Trophoblast cell (in vitro differentiated cells and primary cell): ENCODE data around the gene EPHB2.

Experiments used
- DNase-seq, 2 donors: peaks; one replicate each; pipeline ENCODE4 v3.0.0-alpha.2; 2016
- H2AFZ ChIP-seq: 2 replicates; pipeline ENCODE4 v1.6.1; 2013; ENCODE audit warnings: low read length, moderate library complexity, mild to moderate bottlenecking; ENCODE audit not compliant: insufficient read depth, poor library complexity
- H2AK5ac ChIP-seq: 2 replicates; pipeline ENCODE4 v1.6.1; 2013; ENCODE audit warnings: mild to moderate bottlenecking, low read length
- H2BK120ac ChIP-seq: 2 replicates; pipeline ENCODE4 v1.6.1; 2013; ENCODE audit warnings: low read length, mild to moderate bottlenecking, moderate library complexity; ENCODE audit not compliant: insufficient read depth, poor library complexity
- H2BK12ac ChIP-seq: 2 replicates; pipeline ENCODE4 v1.6.1; 2013; ENCODE audit warnings: mild to moderate bottlenecking, low read length, moderate library complexity
- H2BK5ac ChIP-seq: 2 replicates; pipeline ENCODE4 v1.6.1; 2013; ENCODE audit warnings: low read length, low read depth, moderate library complexity, mild to moderate bottlenecking; ENCODE audit not compliant: poor library complexity
- H3K14ac ChIP-seq: 2 replicates; pipeline ENCODE4 v1.6.1; 2013; ENCODE audit warnings: mild to moderate bottlenecking, low read length
- H3K18ac ChIP-seq: 2 replicates; pipeline ENCODE4 v1.6.1; 2013; ENCODE audit warnings: mild to moderate bottlenecking, low read length
- H3K23ac ChIP-seq: 2 replicates; pipeline ENCODE4 v1.6.1; 2013; ENCODE audit warnings: low read length
- H3K27ac ChIP-seq: 2 replicates; pipeline ENCODE4 v1.5.1; 2013; ENCODE audit warnings: low read depth, mild to moderate bottlenecking, inconsistent platforms, low read length, moderate library complexity
- H3K27me3 ChIP-seq: 2 replicates; pipeline ENCODE4 v1.6.1; 2013; ENCODE audit warnings: inconsistent platforms, mild to moderate bottlenecking, low read length, moderate library complexity; ENCODE audit not compliant: insufficient read depth
- H3K36me3 ChIP-seq, 2 experiments: 1 replicate in 1 of 2; 2 replicates in 1 of 2; pipeline ENCODE4 v1.6.1; 2013; ENCODE audit warnings: low read length in 2 of 2, mild to moderate bottlenecking in 2 of 2, moderate library complexity in 1 of 2; ENCODE audit not compliant: insufficient read depth in 2 of 2, control insufficient read depth in 1 of 2
- H3K4ac ChIP-seq: 2 replicates; pipeline ENCODE4 v1.6.1; 2013; ENCODE audit warnings: low read depth, mild to moderate bottlenecking, low read length, moderate library complexity
- H3K4me1 ChIP-seq, 2 experiments: 1 replicate in 1 of 2; 2 replicates in 1 of 2; pipeline ENCODE4 v1.6.1; 2013; ENCODE audit warnings: low read length in 2 of 2, mild to moderate bottlenecking in 2 of 2, moderate library complexity in 1 of 2; ENCODE audit not compliant: insufficient read depth in 2 of 2, control insufficient read depth in 1 of 2
- H3K4me2 ChIP-seq: 2 replicates; pipeline ENCODE4 v1.6.1; 2013; ENCODE audit warnings: inconsistent platforms, mild to moderate bottlenecking, low read length, moderate library complexity
- H3K4me3 ChIP-seq: 2 replicates; pipeline ENCODE4 v1.5.1; 2013; ENCODE audit warnings: mild to moderate bottlenecking, low read depth, low read length, inconsistent platforms
- H3K79me1 ChIP-seq: one replicate; pipeline ENCODE4 v1.6.1; 2013; ENCODE audit warnings: low read length
- H3K79me2 ChIP-seq: 2 replicates; pipeline ENCODE4 v1.6.1; 2013; ENCODE audit warnings: low read length, mild to moderate bottlenecking; ENCODE audit not compliant: control insufficient read depth, insufficient read depth, poor library complexity
- H3K9ac ChIP-seq: 2 replicates; pipeline ENCODE4 v1.6.1; 2013; ENCODE audit warnings: mild to moderate bottlenecking, low read length
- H3K9me3 ChIP-seq: 2 replicates; pipeline ENCODE4 v1.6.1; 2013; ENCODE audit warnings: low read depth, mild to moderate bottlenecking, control low read depth, inconsistent platforms, low read length; ENCODE audit not compliant: insufficient read depth
- H4K12ac ChIP-seq: 2 replicates; pipeline ENCODE4 v1.6.1; 2013; ENCODE audit warnings: low read depth, mild to moderate bottlenecking, low read length, moderate library complexity
- H4K8ac ChIP-seq: 2 replicates; pipeline ENCODE4 v1.6.1; 2013; ENCODE audit warnings: low read depth, mild to moderate bottlenecking, low read length, moderate library complexity
- H4K91ac ChIP-seq: one replicate; pipeline ENCODE4 v1.6.1; 2013; ENCODE audit warnings: low read depth, mild to moderate bottlenecking, low read length, moderate library complexity
- WGBS: extraction: QIAGEN DNeasy Blood & Tissue Kit; methylation state at CpG from one replicate; pipeline ENCODE4 v1.1.7; 2013; ENCODE audit warnings: missing lambda C conversion rate; ENCODE audit not compliant: insufficient read length, insufficient coverage; ENCODE audit errors: extremely low coverage; 5-methylcytosine and 5-hydroxymethylcytosine counted together

EPHB2 gene

GRCh38 chr1:22689505-22689904, 21.1 kb upstream of the EPHB2 start:
- H3K9ac ChIP-seq = no peak overlapping the region
- no peak overlapping the region for H3K4me3 ChIP-seq
- no peaks in the 10 kb centered on the region for H3K79me1 ChIP-seq
- H4K91ac ChIP-seq = no peak overlapping the region
- H3K23ac ChIP-seq = no peak overlapping the region
- no peak overlapping the region for H3K4me2 ChIP-seq
- H3K4ac ChIP-seq = no peak overlapping the region
- no peak overlapping the region for H2BK120ac ChIP-seq
- H3K36me3 ChIP-seq = no peaks in the 10 kb centered on the region
- H2BK5ac ChIP-seq = no peak overlapping the region
- no peak overlapping the region for H2AFZ ChIP-seq
- no peak overlapping the region for H3K14ac ChIP-seq
- no peak overlapping the region for H2AK5ac ChIP-seq
- no peak overlapping the region for H4K8ac ChIP-seq
- H3K27me3 ChIP-seq = no peaks in the 10 kb centered on the region
- no peaks in the 10 kb centered on the region for H3K9me3 ChIP-seq
- H4K12ac ChIP-seq = no peak overlapping the region
- no peaks in the 10 kb centered on the region for H3K79me2 ChIP-seq
- no peaks in the 10 kb centered on the region for H3K4me1 ChIP-seq
- H3K27ac ChIP-seq = no peak overlapping the region
- H3K18ac ChIP-seq = no peak overlapping the region
- H2BK12ac ChIP-seq = no peak overlapping the region
- WGBS = no CpG with 5 or more reads among the region's 11 CpGs
- DNase-seq = peak; percentile 89 to 92

- H3K79me2 ChIP-seq = no peaks in the 10 kb centered on the region
- no peak overlapping the region for H2AFZ ChIP-seq
- H3K27me3 ChIP-seq = no peaks in the 10 kb centered on the region
- H3K14ac ChIP-seq = no peak overlapping the region
- DNase-seq = no peak
- no peak overlapping the region for H4K91ac ChIP-seq
- H4K8ac ChIP-seq = no peak overlapping the region
- H3K4ac ChIP-seq = no peak overlapping the region
- H2BK120ac ChIP-seq = no peak overlapping the region
- no peaks in the 10 kb centered on the region for H3K9me3 ChIP-seq
- H3K4me3 ChIP-seq = no peak overlapping the region
- H3K27ac ChIP-seq = no peak overlapping the region
- no peak overlapping the region for H3K9ac ChIP-seq
- no peak overlapping the region for H2BK5ac ChIP-seq
- no peak overlapping the region for H4K12ac ChIP-seq
- H2BK12ac ChIP-seq = no peak overlapping the region
- no peak overlapping the region for H2AK5ac ChIP-seq
- H3K79me1 ChIP-seq = no peaks in the 10 kb centered on the region
- no peak overlapping the region for H3K23ac ChIP-seq
- no peaks in the 10 kb centered on the region for H3K36me3 ChIP-seq
- WGBS = no CpG with 5 or more reads among the region's 13 CpGs
- H3K4me2 ChIP-seq = no peak overlapping the region
- no peak overlapping the region for H3K18ac ChIP-seq
- H3K4me1 ChIP-seq = no peaks in the 10 kb centered on the region
Measured at GRCh38 chr1:22691031-22691753, 19.4 kb upstream of the EPHB2 start.

GRCh38 chr1:22694172-22694571, 16.5 kb upstream of the EPHB2 start:
- Histone ChIP-seq H3K4me1 (no peaks in the 10 kb centered on the region), H2AFZ (no peak overlapping the region), H3K27me3 (no peaks in the 10 kb centered on the region), H2BK5ac (no peak overlapping the region), H3K27ac (no peak overlapping the region), H3K36me3 (no peaks in the 10 kb centered on the region), H3K79me2 (no peaks in the 10 kb centered on the region), H2BK12ac (no peak overlapping the region), H2BK120ac (no peak overlapping the region), H3K4ac (no peak overlapping the region), H4K91ac (no peak overlapping the region), H3K79me1 (no peaks in the 10 kb centered on the region), H3K18ac (no peak overlapping the region), H3K9me3 (no peaks in the 10 kb centered on the region), H3K4me2 (no peak overlapping the region), H3K14ac (no peak overlapping the region), H2AK5ac (no peak overlapping the region), H3K9ac (no peak overlapping the region), H4K12ac (no peak overlapping the region), H3K4me3 (no peak overlapping the region), H4K8ac (no peak overlapping the region), H3K23ac (no peak overlapping the region)
- no peak for DNase-seq
- no CpG with 5 or more reads among the region's 5 CpGs for WGBS

GRCh38 chr1:22696610-22697009, 14.0 kb upstream of the EPHB2 start:
- Histone ChIP-seq H3K36me3 (no peaks in the 10 kb centered on the region), H3K9ac (no peak overlapping the region), H3K23ac (no peak overlapping the region), H3K79me2 (no peaks in the 10 kb centered on the region), H4K8ac (no peak overlapping the region), H3K18ac (no peak overlapping the region), H2BK120ac (no peak overlapping the region), H3K14ac (no peak overlapping the region), H2AK5ac (no peak overlapping the region), H3K4me1 (no peaks in the 10 kb centered on the region), H3K4me2 (no peak overlapping the region), H3K79me1 (no peaks in the 10 kb centered on the region), H2BK5ac (no peak overlapping the region), H3K9me3 (no peaks in the 10 kb centered on the region), H3K4ac (no peak overlapping the region), H3K4me3 (no peak overlapping the region), H2AFZ (no peak overlapping the region), H3K27ac (no peak overlapping the region), H3K27me3 (no peaks in the 10 kb centered on the region), H4K12ac (no peak overlapping the region), H4K91ac (no peak overlapping the region), H2BK12ac (no peak overlapping the region)
- WGBS = no CpG with 5 or more reads among the region's 3 CpGs
- DNase-seq = no peak
